VCaP (cell line): ENCODE measurements around the gene SLC35D1.

ENCODE experiments used
- H3K27ac ChIP-seq: fragments of 450-650 bp; 2 replicates; pipeline ENCODE4 v1.5.1; 2017
- CTCF ChIP-seq: fragments of 450-650 bp; conservative IDR thresholded peaks from 2 replicates; pipeline ENCODE4 v1.5.1; 2017; ENCODE audit warnings: mild to moderate bottlenecking, moderate library complexity

SLC35D1 gene

DNA sequence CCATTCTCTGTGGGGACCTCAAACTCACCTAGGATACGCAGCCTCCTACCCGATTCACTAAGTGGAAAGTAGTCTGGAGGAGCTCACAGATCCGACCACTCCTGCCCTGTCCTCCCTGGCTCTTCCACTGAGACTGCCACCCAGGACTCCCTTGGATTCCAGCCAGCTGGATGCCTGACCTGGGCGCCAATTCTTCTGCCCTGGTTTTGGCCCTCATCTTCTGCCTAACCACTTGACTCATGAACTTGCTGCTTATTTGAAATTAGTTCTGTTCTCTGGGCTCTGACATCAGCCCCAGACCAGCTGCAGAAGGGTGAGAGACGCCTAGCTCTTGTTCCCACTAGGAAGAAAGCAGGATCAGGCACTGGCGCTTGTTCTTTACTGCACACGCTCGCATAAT lies 48.9 kb downstream of the SLC35D1 start:
- no peak overlapping the region for H3K27ac ChIP-seq
- no peak for TF ChIP-seq CTCF

DNA sequence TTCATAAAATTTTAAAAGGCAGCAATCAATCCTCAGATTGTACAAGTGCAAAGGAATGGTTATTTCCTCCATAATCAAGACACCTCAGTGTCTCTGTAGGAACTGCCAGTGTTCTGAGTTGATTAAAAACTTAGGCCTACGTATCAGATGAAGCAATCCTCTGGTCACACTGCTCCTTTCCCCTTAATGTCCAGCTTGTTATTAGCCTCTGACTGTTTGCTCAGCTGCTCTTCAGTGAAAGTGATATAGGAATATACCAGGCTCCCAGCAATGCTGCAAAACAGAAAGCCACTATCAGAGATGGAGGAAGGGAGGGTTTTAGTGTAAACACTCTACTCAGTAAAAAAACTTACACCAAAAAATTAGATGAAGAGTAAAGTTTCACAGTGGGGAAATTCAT lies 49.8 kb downstream of the SLC35D1 start:
- H3K27ac ChIP-seq, result no peak overlapping the region
- no peak for TF ChIP-seq CTCF

DNA sequence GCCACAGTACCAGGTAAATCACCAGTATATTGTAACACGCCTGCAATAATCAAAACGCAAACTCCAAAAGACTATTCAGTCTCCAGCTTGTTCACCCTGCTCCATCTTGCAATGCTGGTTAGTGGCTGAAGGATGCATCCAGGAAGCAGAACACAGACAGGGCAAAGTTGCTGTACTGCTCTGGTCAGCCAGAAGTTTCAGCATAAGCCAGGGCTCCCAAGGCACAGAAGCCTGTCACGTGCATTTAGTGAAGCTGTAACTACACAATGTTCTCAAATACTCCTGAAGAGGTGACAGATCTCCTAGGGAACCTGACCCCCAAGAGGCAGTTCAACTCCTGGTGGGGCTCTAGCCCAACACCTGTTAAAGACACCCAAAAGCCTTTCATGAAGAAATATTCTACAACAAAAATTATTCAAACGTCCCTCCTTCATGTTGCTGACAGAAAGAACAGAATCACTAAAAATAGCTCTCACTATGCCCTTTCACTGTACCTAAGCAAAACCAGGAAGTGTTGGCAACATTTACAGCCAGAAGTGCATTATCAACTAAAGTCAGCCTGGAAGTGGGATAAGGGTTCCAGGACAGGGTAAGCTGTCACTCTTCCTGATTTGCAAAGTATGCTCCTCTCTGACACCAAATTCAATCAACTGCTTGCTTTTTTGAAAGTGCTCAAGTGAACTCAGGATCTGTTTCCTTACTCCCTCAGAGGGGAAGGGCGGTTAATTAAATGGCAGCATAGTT lies 52.1 kb downstream of the SLC35D1 start:
- no peak overlapping the region for H3K27ac ChIP-seq
- TF ChIP-seq CTCF, result no peak

- TF ChIP-seq CTCF, result no peak
- H3K27ac ChIP-seq, result no peak overlapping the region
Observed at GRCh38 chr1:66999640-67000400, 54.1 kb downstream of the SLC35D1 start.

GRCh38 chr1:66998972-66999371 lies 55.0 kb downstream of the SLC35D1 start:
- no peak for TF ChIP-seq CTCF

GRCh38 chr1:66996018-66996682 lies 57.8 kb downstream of the SLC35D1 start:
- no peak overlapping the region for H3K27ac ChIP-seq
- peak; percentile 92 for TF ChIP-seq CTCF

More at GRCh38 chr1:66998972-66999371, 55.0 kb downstream of the SLC35D1 start:
- no peak overlapping the region for H3K27ac ChIP-seq

- no peak for TF ChIP-seq CTCF
Observed at GRCh38 chr1:66993076-66993475, 60.9 kb downstream of the SLC35D1 start.

More at GRCh38 chr1:66993076-66993475, 60.9 kb downstream of the SLC35D1 start:
- H3K27ac ChIP-seq, result peak overlapping the region; percentile 53
